ENCODE data around the gene P3H1.

The P3H1 gene

GRCh38 chr1:42743317-42744147 is 23.3 kb downstream of the P3H1 start:
- DNase-seq = no peak

GRCh38 chr1:42742617-42743316 is 24.1 kb downstream of the P3H1 start:
- DNase-seq = no peak

- no peak for DNase-seq
Observed at GRCh38 chr1:42742141-42742540, 24.7 kb downstream of the P3H1 start.

GRCh38 chr1:42741706-42742105 is 25.1 kb downstream of the P3H1 start:
- DNase-seq = no peak

GRCh38 chr1:42740851-42741580 is 25.8 kb downstream of the P3H1 start:
- DNase-seq = peak in 9 of 51 donors; percentile 5 to 44 (median 23)

- no peak for DNase-seq
Observed at GRCh38 chr1:42739753-42740700, 26.8 kb downstream of the P3H1 start, which contains the start of gene CLDN19. Gene CLDN19 (minus strand): TSS chr1:42740236. CDS start chr1:42740063, 173 bp downstream.

- no peak for DNase-seq
Observed at GRCh38 chr1:42738678-42739226, 28.1 kb downstream of the P3H1 start.

GRCh38 chr1:42737986-42738677 is 28.7 kb downstream of the P3H1 start:
- DNase-seq = no peak

GRCh38 chr1:42737257-42737656 is 29.6 kb downstream of the P3H1 start:
- peak in 6 of 51 donors; percentile 7 to 29 (median 10) for DNase-seq

GRCh38 chr1:42736571-42737200 is 30.1 kb downstream of the P3H1 start:
- DNase-seq = no peak

- DNase-seq = no peak
Observed at GRCh38 chr1:42736152-42736551, 30.7 kb downstream of the P3H1 start.

GRCh38 chr1:42735477-42736105 is 31.2 kb downstream of the P3H1 start:
- DNase-seq = no peak

- no peak for DNase-seq
Observed at GRCh38 chr1:42735056-42735455, 31.8 kb downstream of the P3H1 start.

- DNase-seq = no peak
Observed at GRCh38 chr1:42734201-42735035, 32.4 kb downstream of the P3H1 start.

- no peak for DNase-seq
Observed at GRCh38 chr1:42733415-42734200, 33.2 kb downstream of the P3H1 start.

- DNase-seq = no peak
Observed at GRCh38 chr1:42732126-42732680, 34.6 kb downstream of the P3H1 start.

- no peak for DNase-seq
Observed at GRCh38 chr1:42731585-42731984, 35.2 kb downstream of the P3H1 start.

Measured in hypothalamus (tissue), 51 donors.